Mesendoderm (in vitro differentiated cells): ENCODE data around the gene MAN1B1.

Experiments used
- DNase-seq: peaks from one replicate; pipeline ENCODE4 v3.0.0; 2013
- H2AK5ac ChIP-seq: 2 replicates; pipeline ENCODE4 v1.6.1; 2013; ENCODE audit warnings: low read length, inconsistent platforms
- H2BK120ac ChIP-seq: 2 replicates; pipeline ENCODE4 v1.6.1; 2013; ENCODE audit warnings: low read depth, mild to moderate bottlenecking, low read length, moderate library complexity, mixed read lengths
- H2BK15ac ChIP-seq: replicated peaks from 2 replicates; pipeline ENCODE4 v1.6.1; 2013; ENCODE audit warnings: low read depth, mild to moderate bottlenecking, moderate library complexity
- H2BK5ac ChIP-seq: 2 replicates; pipeline ENCODE4 v1.6.1; 2013; ENCODE audit warnings: low read length, inconsistent platforms
- H3K18ac ChIP-seq: 2 replicates; pipeline ENCODE4 v1.6.1; 2013; ENCODE audit warnings: mild to moderate bottlenecking, low read length, mixed read lengths
- H3K23ac ChIP-seq: one replicate; pipeline ENCODE4 v1.6.1; 2013; ENCODE audit warnings: low read length
- H3K27ac ChIP-seq: 2 replicates; pipeline ENCODE4 v1.5.1; 2013; ENCODE audit warnings: low read depth, mild to moderate bottlenecking, inconsistent platforms, low read length, moderate library complexity
- H3K27me3 ChIP-seq: 2 replicates; pipeline ENCODE4 v1.6.1; 2013; ENCODE audit warnings: low read length, control low read depth, mild to moderate bottlenecking, inconsistent platforms; ENCODE audit not compliant: insufficient read depth, poor library complexity
- H3K36me3 ChIP-seq: 2 replicates; pipeline ENCODE4 v1.6.1; 2013; ENCODE audit warnings: low read length, inconsistent platforms; ENCODE audit not compliant: control insufficient read depth, insufficient read depth
- H3K4ac ChIP-seq: one replicate; pipeline ENCODE4 v1.6.1; 2013; ENCODE audit warnings: low read depth, mild to moderate bottlenecking, low read length, moderate library complexity
- H3K4me1 ChIP-seq: 2 replicates; pipeline ENCODE4 v1.6.1; 2013; ENCODE audit warnings: low read depth, low read length, inconsistent platforms; ENCODE audit not compliant: control insufficient read depth
- H3K4me2 ChIP-seq: 2 replicates; pipeline ENCODE4 v1.6.1; 2013; ENCODE audit warnings: low read length
- H3K4me3 ChIP-seq: 2 replicates; pipeline ENCODE4 v1.5.1; 2013; ENCODE audit warnings: mild to moderate bottlenecking, low read length
- H3K56ac ChIP-seq: one replicate; pipeline ENCODE4 v1.6.1; 2013; ENCODE audit warnings: low read length
- H3K79me1 ChIP-seq: 2 replicates; pipeline ENCODE4 v1.6.1; 2013; ENCODE audit warnings: low read length, inconsistent platforms
- H3K79me2 ChIP-seq: 2 replicates; pipeline ENCODE4 v1.6.1; 2013; ENCODE audit warnings: mild to moderate bottlenecking, low read length; ENCODE audit not compliant: control insufficient read depth, insufficient read depth
- H3K9ac ChIP-seq: 2 replicates; pipeline ENCODE4 v1.6.1; 2013; ENCODE audit warnings: low read length, inconsistent platforms
- H4K5ac ChIP-seq: one replicate; pipeline ENCODE4 v1.6.1; 2013; ENCODE audit warnings: low read length
- H4K8ac ChIP-seq: one replicate; pipeline ENCODE4 v1.6.1; 2013; ENCODE audit warnings: low read depth, mild to moderate bottlenecking, control low read depth, low read length, moderate library complexity
- WGBS: extraction: QIAGEN DNeasy Blood & Tissue Kit; methylation state at CpG from one replicate; pipeline ENCODE4 v1.1.7; 2013; ENCODE audit warnings: low lambda C conversion rate, missing lambda C conversion rate; ENCODE audit not compliant: insufficient coverage; ENCODE audit errors: extremely low coverage; 5-methylcytosine and 5-hydroxymethylcytosine counted together

The MAN1B1 gene

DNA sequence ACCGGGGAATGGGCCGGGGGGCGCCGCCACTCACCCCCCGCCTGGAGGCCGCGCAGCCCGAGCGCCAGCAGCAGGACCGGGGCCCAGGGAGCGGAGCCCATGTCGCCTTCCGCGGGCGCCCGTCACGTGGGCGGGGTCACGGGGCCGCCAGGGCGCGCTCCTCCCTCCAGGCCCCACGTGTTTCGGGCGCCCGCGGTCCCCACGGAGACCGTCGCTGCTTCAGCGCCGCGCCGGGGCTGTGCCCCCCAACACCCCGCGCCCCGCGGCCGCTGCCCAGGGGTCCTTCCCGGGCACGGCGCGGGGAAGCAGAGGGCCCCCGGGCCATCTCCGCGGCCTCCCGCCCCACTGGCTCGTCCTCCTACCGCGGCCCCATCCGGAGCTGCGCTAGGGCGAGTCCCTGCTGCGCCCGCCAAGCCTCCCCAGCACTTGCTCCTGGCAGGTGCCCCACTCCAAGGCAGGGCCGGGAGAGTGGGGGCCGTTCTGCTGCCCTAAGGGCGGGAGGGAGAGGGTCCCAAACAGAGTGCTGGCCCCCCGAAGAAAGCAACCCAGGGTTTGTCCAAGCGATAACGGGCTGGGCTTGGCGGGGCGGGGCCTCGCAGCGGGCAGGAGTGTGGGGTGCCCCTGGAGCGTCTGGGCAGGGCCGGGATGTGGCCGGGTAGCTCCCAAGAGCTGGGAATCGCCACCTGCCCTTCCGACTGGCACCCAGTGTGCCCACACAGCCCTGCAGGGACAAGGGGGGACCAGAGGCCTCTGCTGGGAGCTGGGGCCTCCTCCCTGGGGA is 28.0 kb downstream of the MAN1B1 start, which contains the start of gene DPP7:
Gene DPP7, minus strand, starts transcription at position 121 of the 781 bp plus-strand sequence. Its CDS starts 20 bp downstream, at position 101.
- Histone ChIP-seq H2BK15ac (no peak within 1 kb of the TSS), H2BK5ac (no peak within 1 kb of the TSS), H3K18ac (no peak within 1 kb of the TSS), H3K4ac (no peak within 1 kb of the TSS), H3K4me2 (no peak within 1 kb of the TSS), H3K27ac (no peak within 1 kb of the TSS), H3K79me1 (no peaks in the 10 kb centered on the region), H3K4me3 (no peak within 1 kb of the TSS), H3K56ac (peak within 1 kb of the TSS; percentile 25), H2BK120ac (no peak within 1 kb of the TSS), H3K9ac (peak within 1 kb of the TSS; percentile 16), H2AK5ac (no peak within 1 kb of the TSS), H3K23ac (no peak within 1 kb of the TSS), H3K79me2 (no peaks in the 10 kb centered on the region), H3K27me3 (peaks cover 15% of the 10 kb centered on the region), H4K5ac (no peak within 1 kb of the TSS), H4K8ac (no peak within 1 kb of the TSS), H3K4me1 (no peaks in the 10 kb centered on the region), H3K36me3 (no peaks in the 10 kb centered on the region)
- no CpG with 5 or more reads among the region's 70 CpGs for WGBS
- no peak for DNase-seq

DNA sequence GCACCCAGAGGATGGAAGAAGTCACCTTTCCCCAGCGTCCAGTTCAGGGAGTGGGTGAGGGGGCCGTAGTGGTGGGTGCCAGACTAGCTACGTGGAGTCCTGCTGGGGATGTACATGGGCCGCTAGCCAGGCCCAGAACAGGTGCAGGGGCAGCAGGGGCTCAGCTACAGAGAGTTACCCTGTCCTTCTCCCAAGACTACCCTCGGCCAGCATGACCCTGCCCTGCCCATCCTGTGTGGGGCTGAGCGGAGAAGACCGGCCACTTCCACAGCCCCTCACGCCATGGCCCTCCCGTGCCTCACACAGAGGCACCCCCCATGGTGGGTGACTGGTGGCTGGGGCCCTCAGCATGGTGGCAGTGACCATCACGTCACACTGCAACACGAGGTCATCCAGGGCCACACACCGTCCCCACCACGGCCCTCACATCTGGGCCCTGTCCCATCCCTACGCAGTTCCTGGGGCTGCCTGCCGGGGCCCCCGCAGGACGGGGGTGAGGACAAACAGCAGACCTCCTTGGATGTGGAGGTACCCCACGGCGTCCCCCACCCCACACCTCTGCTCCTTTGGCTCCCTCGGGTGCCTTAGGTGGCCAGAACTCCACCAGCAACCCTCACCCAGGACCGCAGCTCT is 28.7 kb downstream of the MAN1B1 start:
- no peak overlapping the region for H3K23ac ChIP-seq
- H3K4me1 ChIP-seq, result no peaks in the 10 kb centered on the region
- H3K18ac ChIP-seq, result no peak overlapping the region
- H3K27me3 ChIP-seq, result peaks cover 15% of the 10 kb centered on the region
- no peaks in the 10 kb centered on the region for H3K79me2 ChIP-seq
- no peak overlapping the region for H2AK5ac ChIP-seq
- no CpG with 5 or more reads among the region's 21 CpGs for WGBS
- no peak overlapping the region for H3K4ac ChIP-seq
- no peak overlapping the region for H2BK15ac ChIP-seq
- DNase-seq, result no peak
- H3K4me2 ChIP-seq, result no peak overlapping the region
- H3K36me3 ChIP-seq, result no peaks in the 10 kb centered on the region
- H3K27ac ChIP-seq, result no peak overlapping the region
- no peak overlapping the region for H3K9ac ChIP-seq
- no peak overlapping the region for H4K8ac ChIP-seq
- H2BK120ac ChIP-seq, result no peak overlapping the region
- H3K79me1 ChIP-seq, result no peaks in the 10 kb centered on the region
- H2BK5ac ChIP-seq, result no peak overlapping the region
- no peak overlapping the region for H4K5ac ChIP-seq
- H3K4me3 ChIP-seq, result no peak overlapping the region
- no peak overlapping the region for H3K56ac ChIP-seq

DNA sequence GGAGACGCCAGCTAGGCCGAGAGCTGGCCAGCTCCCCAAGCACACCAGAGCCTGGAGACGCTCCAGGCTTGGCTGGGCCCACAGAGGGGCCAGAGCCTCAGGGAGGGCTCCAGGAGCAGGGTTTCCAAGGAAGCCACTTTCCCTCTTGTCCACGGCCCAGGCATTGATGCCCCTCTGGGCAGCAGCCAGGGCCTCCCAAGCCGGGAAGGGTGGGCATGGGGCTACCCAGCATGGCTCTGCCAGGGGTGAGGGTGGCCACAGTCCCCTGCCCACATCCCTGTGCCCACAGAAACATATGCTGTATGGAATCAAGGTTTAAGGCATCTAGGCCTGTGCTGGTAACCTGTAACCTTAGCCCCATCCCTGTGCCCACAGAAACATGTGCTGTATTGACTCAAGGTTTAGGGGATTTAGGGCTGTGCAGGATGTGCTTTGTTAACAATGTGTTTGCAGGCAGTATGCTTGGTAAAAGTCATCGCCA is 29.3 kb downstream of the MAN1B1 start:
- H4K8ac ChIP-seq, result no peak overlapping the region
- DNase-seq, result no peak

DNA sequence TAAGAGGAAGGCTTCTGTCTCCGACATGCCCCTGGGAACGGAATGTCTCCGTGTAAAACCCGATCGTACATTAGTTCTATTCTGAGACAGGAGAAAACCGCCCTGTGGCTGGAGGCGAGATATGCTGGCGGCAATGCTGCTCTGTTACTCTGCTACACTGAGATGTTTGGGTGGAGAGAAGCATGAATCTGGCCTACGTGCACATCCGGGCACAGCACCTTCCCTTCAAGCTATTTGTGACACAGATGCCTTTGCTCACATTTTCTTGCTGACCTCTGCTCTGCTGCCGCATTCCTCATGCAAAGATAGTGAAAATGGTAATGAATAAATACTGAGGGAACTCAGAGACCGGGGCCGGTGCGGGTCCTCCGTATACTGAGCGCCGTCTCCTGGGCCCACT is 29.9 kb downstream of the MAN1B1 start:
- Histone ChIP-seq H3K79me1 (no peaks in the 10 kb centered on the region), H4K5ac (no peak overlapping the region), H3K4me1 (no peaks in the 10 kb centered on the region), H3K18ac (no peak overlapping the region), H3K4me3 (no peak overlapping the region), H2BK120ac (no peak overlapping the region), H3K27me3 (peaks cover 15% of the 10 kb centered on the region), H3K23ac (no peak overlapping the region), H2AK5ac (no peak overlapping the region), H3K56ac (no peak overlapping the region), H3K36me3 (no peaks in the 10 kb centered on the region), H2BK5ac (no peak overlapping the region), H3K27ac (no peak overlapping the region), H3K4me2 (no peak overlapping the region), H4K8ac (no peak overlapping the region), H2BK15ac (no peak overlapping the region), H3K79me2 (no peaks in the 10 kb centered on the region), H3K4ac (no peak overlapping the region), H3K9ac (no peak overlapping the region)
- no CpG with 5 or more reads among the region's 17 CpGs for WGBS
- DNase-seq, result no peak

More for the DNA sequence above, 29.3 kb downstream of the MAN1B1 start:
- no peak overlapping the region for H2BK15ac ChIP-seq
- H2BK120ac ChIP-seq, result no peak overlapping the region
- no peaks in the 10 kb centered on the region for H3K79me2 ChIP-seq
- H3K4me2 ChIP-seq, result no peak overlapping the region
- H3K4ac ChIP-seq, result no peak overlapping the region
- peaks cover 15% of the 10 kb centered on the region for H3K27me3 ChIP-seq
- H3K79me1 ChIP-seq, result no peaks in the 10 kb centered on the region
- H3K27ac ChIP-seq, result no peak overlapping the region
- H3K56ac ChIP-seq, result no peak overlapping the region
- no peaks in the 10 kb centered on the region for H3K4me1 ChIP-seq
- no peaks in the 10 kb centered on the region for H3K36me3 ChIP-seq
- WGBS, result no CpG with 5 or more reads among the region's 6 CpGs
- no peak overlapping the region for H2BK5ac ChIP-seq
- H3K23ac ChIP-seq, result no peak overlapping the region
- no peak overlapping the region for H2AK5ac ChIP-seq
- no peak overlapping the region for H3K18ac ChIP-seq
- H4K5ac ChIP-seq, result no peak overlapping the region
- H3K4me3 ChIP-seq, result no peak overlapping the region
- no peak overlapping the region for H3K9ac ChIP-seq

DNA sequence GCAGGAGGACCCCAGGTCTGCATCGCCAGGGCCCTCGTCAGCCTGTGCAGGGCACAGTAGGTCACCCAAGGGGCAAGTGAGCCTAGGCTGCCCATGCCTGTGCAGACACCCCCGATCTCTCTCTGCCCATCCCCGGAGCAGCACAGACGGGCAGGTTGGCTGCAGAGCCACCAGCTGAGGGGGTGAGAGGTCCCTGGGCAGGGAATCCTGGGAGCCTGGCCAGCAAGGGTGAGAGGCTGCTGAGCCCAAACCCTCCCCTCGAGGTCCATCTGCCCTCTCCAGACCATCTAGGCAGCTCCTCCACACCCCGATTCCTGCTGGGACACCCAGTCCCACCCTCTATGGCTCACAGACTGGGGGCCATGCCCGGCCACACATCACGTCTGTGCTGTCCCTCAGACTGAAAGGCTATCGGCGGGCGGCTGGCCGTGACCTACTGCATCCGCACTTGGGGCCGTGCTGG is 30.5 kb downstream of the MAN1B1 start:
- Histone ChIP-seq H3K18ac (no peak overlapping the region), H3K79me1 (no peaks in the 10 kb centered on the region), H3K27me3 (peaks cover 15% of the 10 kb centered on the region), H3K4me1 (no peaks in the 10 kb centered on the region), H2BK15ac (no peak overlapping the region), H4K8ac (no peak overlapping the region), H3K27ac (no peak overlapping the region), H3K56ac (no peak overlapping the region), H3K4ac (no peak overlapping the region), H2BK5ac (no peak overlapping the region), H3K4me3 (no peak overlapping the region), H3K36me3 (no peaks in the 10 kb centered on the region), H2AK5ac (no peak overlapping the region), H3K23ac (no peak overlapping the region), H3K79me2 (no peaks in the 10 kb centered on the region), H2BK120ac (no peak overlapping the region), H3K4me2 (no peak overlapping the region), H4K5ac (no peak overlapping the region), H3K9ac (no peak overlapping the region)
- no CpG with 5 or more reads among the region's 15 CpGs for WGBS
- DNase-seq, result no peak
